PFSK-1 (cell line): ENCODE data around the gene COP1.

Experiments used
- FOXP2 ChIP-seq: optimal IDR thresholded peaks from 2 replicates; pipeline ENCODE3; 2011; ENCODE audit warnings: borderline replicate concordance, control low read depth, inconsistent platforms; ENCODE audit not compliant: insufficient read depth; ENCODE audit errors: extremely low read length, extremely low read depth
- POLR2AphosphoS5 ChIP-seq: IDR thresholded peaks from 2 replicates; pipeline ENCODE4 v1.6.1; 2012; ENCODE audit warnings: low read depth, mild to moderate bottlenecking, control low read depth, low read length, moderate library complexity
- REST ChIP-seq, 2 experiments: IDR thresholded peaks; 2 replicates each; pipeline versions ENCODE4 v1.6.1 to v1.8.0; 2011 to 2012; ENCODE audit warnings: low read depth in 2 of 2, low read length in 2 of 2, control low read depth in 1 of 2, inconsistent platforms in 1 of 2, mild to moderate bottlenecking in 1 of 2, moderate library complexity in 1 of 2; ENCODE audit not compliant: insufficient read depth in 1 of 2
- SIN3A ChIP-seq: IDR thresholded peaks from 2 replicates; pipeline ENCODE4 v1.6.1; 2012; ENCODE audit warnings: mild to moderate bottlenecking, low read length, moderate library complexity, borderline replicate concordance; ENCODE audit not compliant: insufficient read depth
- TAF1 ChIP-seq: IDR thresholded peaks from 2 replicates; pipeline ENCODE4 v1.6.1; 2012; ENCODE audit warnings: low read length, control low read depth, borderline replicate concordance; ENCODE audit not compliant: insufficient read depth

Gene COP1

GRCh38 chr1:175978476-175978875, 228.6 kb downstream of the COP1 start:
- TF ChIP-seq SIN3A (no peak), TAF1 (no peak), FOXP2 (no peak), POLR2AphosphoS5 (no peak), REST (IDR thresholded peaks at IDR 0.05; ENCODE audit: insufficient read depth in 1 of 2, low read depth in 2 of 2, low read length in 2 of 2) (no peak)

GRCh38 chr1:175976865-175977642, 230.0 kb downstream of the COP1 start:
- TF ChIP-seq SIN3A (no peak), FOXP2 (no peak)

- TF ChIP-seq FOXP2 (no peak), POLR2AphosphoS5 (no peak), SIN3A (no peak), REST (IDR thresholded peaks at IDR 0.05; ENCODE audit: insufficient read depth in 1 of 2, low read depth in 2 of 2, low read length in 2 of 2) (no peak), TAF1 (no peak)
Measured at GRCh38 chr1:175969231-175969630, 237.9 kb downstream of the COP1 start.

GRCh38 chr1:175968486-175969172, 238.5 kb downstream of the COP1 start:
- TF ChIP-seq SIN3A = no peak
- no peak for TF ChIP-seq POLR2AphosphoS5
- TF ChIP-seq REST (IDR thresholded peaks at IDR 0.05; ENCODE audit: insufficient read depth in 1 of 2, low read depth in 2 of 2, low read length in 2 of 2) = no peak
- no peak for TF ChIP-seq FOXP2
- no peak for TF ChIP-seq TAF1

GRCh38 chr1:175963740-175964139, 243.3 kb downstream of the COP1 start:
- TF ChIP-seq FOXP2 = no peak
- TF ChIP-seq SIN3A = no peak
- TF ChIP-seq REST (IDR thresholded peaks at IDR 0.05; ENCODE audit: insufficient read depth in 1 of 2, low read depth in 2 of 2, low read length in 2 of 2) = no peak
- no peak for TF ChIP-seq TAF1
- no peak for TF ChIP-seq POLR2AphosphoS5
